HepG2 (cell line): ENCODE data around the gene NFYC. TPM values are rescaled to one million over a fixed set of nuclear protein-coding genes. Genes with fewer than 3 reads are reported as not detected.
A peak's percentile ranks its signal among the peaks of the same experiment; 100 is the strongest.

Experiments
- CTCF ChIP-seq: sonication (generic); formaldehyde crosslinking; IDR thresholded peaks from 2 replicates; pipeline ENCODE4 v1.5.0; 2020; ENCODE audit warnings: mild to moderate bottlenecking, missing genetic modification reagents, moderate library complexity
- GLI4 ChIP-seq: sonication (generic); formaldehyde crosslinking; IDR thresholded peaks from 2 replicates; pipeline ENCODE4 v1.5.1; 2020; ENCODE audit warnings: missing genetic modification reagents, mild to moderate bottlenecking, moderate library complexity, borderline replicate concordance
- HDAC1 ChIP-seq: sonication (generic); formaldehyde crosslinking; IDR thresholded peaks from 2 replicates; pipeline ENCODE4 v1.5.1; 2020; ENCODE audit warnings: mild to moderate bottlenecking, missing genetic modification reagents
- KAT2B ChIP-seq: fragments of 150-350 bp; IDR thresholded peaks from 2 replicates; pipeline ENCODE4 v1.6.1; 2014; ENCODE audit warnings: low read depth, low read length, borderline replicate concordance
- RAD21 ChIP-seq: fragments of 450-650 bp; formaldehyde crosslinking; IDR thresholded peaks from 2 replicates; pipeline ENCODE4 v1.5.0; 2020; ENCODE audit warnings: mild to moderate bottlenecking
- ZNF274 ChIP-seq: sonication (generic); formaldehyde crosslinking; IDR thresholded peaks from 2 replicates; pipeline ENCODE4 v1.5.1; 2020; ENCODE audit warnings: mild to moderate bottlenecking, missing genetic modification reagents
- ZNF431 ChIP-seq: sonication (generic); formaldehyde crosslinking; IDR thresholded peaks from 2 replicates; pipeline ENCODE4 v1.9.0; 2022; ENCODE audit warnings: missing genetic modification reagents, low read depth, mild to moderate bottlenecking, borderline replicate concordance
- polyA plus RNA-seq, 8 experiments: library from polyadenylated mRNA; depleted of rRNA in 3 of 8; stranded (reverse) in 7 of 8; unstranded in 1 of 8; fragments of >200 nt; fragmentation: Illumina TruSeq in 4 of 8; extraction: Trizol in 4 of 8; gene quantifications; 2 replicates each; pipeline versions ENCODE4 v1.2.1 to v1.2.3, GENCODE V29; 2011 to 2016; ENCODE audit warnings: low read depth in 4 of 8, missing spikeins in 1 of 8, mixed read lengths in 1 of 8; ENCODE audit not compliant: insufficient read depth in 1 of 8
- total RNA-seq, 5 experiments: library from RNA; depleted of rRNA; stranded (reverse); fragments of >200 nt; fragmentation: Illumina TruSeq; extraction: Trizol; gene quantifications; 2 replicates each; pipeline ENCODE4 v1.2.3, GENCODE V29; 2016; ENCODE audit warnings: low read depth in 1 of 5
- TF ChIP-seq, protein P1 (sequence below): IDR thresholded peaks from 2 replicates; pipeline ENCODE4 v1.6.1; 2016; ENCODE audit warnings: mild to moderate bottlenecking

The NFYC gene
- total and polyA plus RNA-seq, 2 of the 13 experiments (the other 11 are each of a cell fraction or from before 2014, with no cell fraction given), result 33.9 to 73.7 TPM

GRCh38 chr1:40774266-40774998 is 82.9 kb downstream of the NFYC start (continued):
- TF ChIP-seq HDAC1 (CRISPR knock-in tag), result peak; percentile 42; the same call in 1 of the 2 replicates
- 0 out of 2 replicates have a peak, but pooled peaks have one; percentile 24 for TF ChIP-seq ZNF431 (CRISPR knock-in tag)
- TF ChIP-seq, protein P1, sequence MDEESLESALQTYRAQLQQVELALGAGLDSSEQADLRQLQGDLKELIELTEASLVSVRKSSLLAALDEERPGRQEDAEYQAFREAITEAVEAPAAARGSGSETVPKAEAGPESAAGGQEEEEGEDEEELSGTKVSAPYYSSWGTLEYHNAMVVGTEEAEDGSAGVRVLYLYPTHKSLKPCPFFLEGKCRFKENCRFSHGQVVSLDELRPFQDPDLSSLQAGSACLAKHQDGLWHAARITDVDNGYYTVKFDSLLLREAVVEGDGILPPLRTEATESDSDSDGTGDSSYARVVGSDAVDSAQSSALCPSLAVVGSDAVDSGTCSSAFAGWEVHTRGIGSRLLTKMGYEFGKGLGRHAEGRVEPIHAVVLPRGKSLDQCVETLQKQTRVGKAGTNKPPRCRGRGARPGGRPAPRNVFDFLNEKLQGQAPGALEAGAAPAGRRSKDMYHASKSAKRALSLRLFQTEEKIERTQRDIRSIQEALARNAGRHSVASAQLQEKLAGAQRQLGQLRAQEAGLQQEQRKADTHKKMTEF (CRISPR knock-in tag), result no peak; the same call in 1 of the 2 replicates
- no peak for TF ChIP-seq ZNF274 (CRISPR knock-in tag)
- 0 out of 2 replicates have a peak, but pooled peaks have one; percentile 20 for TF ChIP-seq GLI4
- TF ChIP-seq RAD21 (CRISPR knock-in tag), result peak; percentile 66
- TF ChIP-seq CTCF, result peak; percentile 90
- no peak for TF ChIP-seq KAT2B
